ENCODE data around the gene SELENOI. TPM values are rescaled to one million over a fixed set of nuclear protein-coding genes. Genes with fewer than 3 reads are reported as not detected.

The SELENOI gene
- total RNA-seq, 2 experiments from 2014 or later: 26.4 TPM

DNA sequence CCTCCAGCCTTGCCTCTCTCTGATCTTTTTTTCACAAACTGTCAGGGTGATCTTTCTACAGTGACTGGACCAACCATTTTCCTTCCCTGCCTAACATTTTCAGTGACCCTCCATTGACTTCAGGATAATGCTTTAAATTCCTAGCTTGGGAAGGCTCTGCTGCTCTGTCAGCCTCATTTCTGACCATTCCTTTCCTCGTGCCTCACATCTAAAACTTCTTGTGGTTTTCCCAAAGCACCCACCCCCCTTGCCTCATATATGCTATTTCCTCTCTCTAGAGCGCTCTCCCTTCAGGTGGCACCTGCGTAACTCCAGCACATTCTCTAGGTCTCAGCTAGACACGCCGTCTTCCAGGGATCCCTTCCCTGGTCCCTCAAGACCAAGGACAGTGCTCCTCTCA, 93.0 kb downstream of the SELENOI start:
- ATAC-seq (ENCODE audit: low read depth) (no peak), DNase-seq (no peak)
- no peaks in the 10 kb centered on the region for H3K36me3 Mint-ChIP-seq
- H3K4me1 Mint-ChIP-seq: peaks cover 4% of the 10 kb centered on the region
- no peaks in the 10 kb centered on the region for H3K9me3 Mint-ChIP-seq
- H3K27me3 Mint-ChIP-seq: peaks cover 17% of the 10 kb centered on the region
- no peak overlapping the region for H3K27ac Mint-ChIP-seq
- H3K4me3 Mint-ChIP-seq: no peak overlapping the region
- POLR2A ChIA-PET: no interaction called here

DNA sequence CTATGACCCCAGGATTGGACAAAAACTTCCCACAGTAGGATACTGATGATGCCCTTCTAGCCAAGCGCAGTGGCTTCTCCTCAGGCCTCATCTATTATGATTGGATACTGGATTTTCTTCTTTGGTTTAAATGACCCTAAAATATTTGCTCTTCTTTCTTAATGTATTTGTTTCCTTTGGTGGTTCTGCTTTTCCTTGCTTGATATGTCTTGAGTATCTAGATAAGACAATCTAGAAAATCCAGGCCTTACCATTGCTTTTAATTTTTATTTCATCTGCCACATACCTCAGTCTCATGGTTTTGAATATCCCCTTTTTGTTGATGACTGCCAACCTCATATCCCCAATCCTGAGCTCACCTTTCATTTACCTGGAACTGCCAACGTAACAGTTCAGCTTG, 96.4 kb downstream of the SELENOI start:
- no peak for ATAC-seq (ENCODE audit: low read depth)
- Mint-ChIP-seq H3K36me3 (no peaks in the 10 kb centered on the region), H3K9me3 (no peaks in the 10 kb centered on the region), H3K4me3 (no peak overlapping the region), H3K27me3 (peaks cover 13% of the 10 kb centered on the region), H3K4me1 (peaks cover 4% of the 10 kb centered on the region), H3K27ac (no peak overlapping the region)
- DNase-seq: no peak
- POLR2A ChIA-PET: no interaction called here

DNA sequence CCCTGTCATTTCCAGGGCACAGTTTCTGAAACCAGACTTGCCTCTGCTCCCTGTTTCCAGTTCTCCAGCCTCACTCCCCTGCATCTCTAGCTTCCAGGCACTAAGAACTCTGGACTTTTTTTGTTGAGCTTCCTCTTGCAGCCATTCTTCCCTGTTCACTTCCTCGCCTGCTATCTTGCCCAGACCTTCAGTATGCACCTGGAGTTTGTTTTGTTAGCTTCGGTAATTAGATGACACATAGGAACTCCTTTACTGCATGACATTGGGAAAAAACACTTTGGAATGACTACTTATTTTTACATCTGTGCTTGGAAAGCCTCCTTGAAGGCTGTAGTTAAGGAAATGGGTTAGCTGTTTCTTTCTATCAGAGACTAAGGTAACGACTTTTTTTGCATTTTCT, 96.8 kb downstream of the SELENOI start:
- POLR2A ChIA-PET: no interaction called here
- Mint-ChIP-seq H3K27ac (no peak overlapping the region), H3K27me3 (peaks cover 12% of the 10 kb centered on the region), H3K4me3 (no peak overlapping the region), H3K9me3 (no peaks in the 10 kb centered on the region), H3K4me1 (peaks cover 4% of the 10 kb centered on the region), H3K36me3 (no peaks in the 10 kb centered on the region)
- ATAC-seq (ENCODE audit: low read depth) (no peak), DNase-seq (no peak)

DNA sequence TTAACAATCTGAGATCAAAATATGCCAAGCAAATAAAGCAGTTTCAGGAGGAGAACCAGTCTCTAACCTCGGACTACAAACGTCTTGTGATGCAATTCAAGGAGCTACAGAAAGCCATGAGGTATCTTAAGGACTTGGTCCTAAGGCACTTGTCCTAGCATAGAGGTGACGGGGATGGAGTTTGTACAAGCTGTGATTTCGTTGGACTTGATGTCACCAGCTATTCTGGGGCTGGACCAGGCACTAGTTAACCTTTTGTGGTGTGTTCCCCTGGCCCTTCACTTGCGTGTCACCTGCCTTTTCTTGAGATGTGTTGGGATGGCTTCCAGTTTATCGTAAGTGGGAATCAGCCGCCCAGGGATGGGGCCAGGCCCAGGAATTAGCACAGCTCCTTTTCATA, 98.3 kb downstream of the SELENOI start:
- Mint-ChIP-seq H3K4me1 (peaks cover under 1% of the 10 kb centered on the region), H3K36me3 (no peaks in the 10 kb centered on the region), H3K9me3 (no peaks in the 10 kb centered on the region), H3K4me3 (no peak overlapping the region), H3K27ac (no peak overlapping the region), H3K27me3 (no peaks in the 10 kb centered on the region)
- ATAC-seq (ENCODE audit: low read depth) (no peak), DNase-seq (no peak)
- POLR2A ChIA-PET: no interaction called here

Other genes with a start within 250 kb of the SELENOI start
- 1 to 10 TPM; 4.1 to 4.9 TPM for gene GAREM2, start 173.1 kb upstream of the SELENOI start, total RNA-seq
- gene HADHA, start 101.5 kb upstream of the SELENOI start, total RNA-seq: 100 to 1,000 TPM; 104 to 113 TPM
- 10 to 100 TPM; 68.1 to 72.7 TPM for gene HADHB, start 101.2 kb upstream of the SELENOI start, total RNA-seq
- 1 to 10 TPM; 5.7 to 7.0 TPM for gene ADGRF3, start 646 bp downstream of the SELENOI start, total RNA-seq
- not detected for gene DRC1, start 55.8 kb downstream of the SELENOI start, total RNA-seq
- gene OTOF, start 132.0 kb downstream of the SELENOI start, total RNA-seq: 10 to 100 TPM; 58.0 to 59.9 TPM

Data from activated naive CD8-positive, alpha-beta T cell treated with anti-CD3 and anti-CD28 coated beads, Interleukin-2, amount 10 ng/mL, durations not matched to agents 7 days and 5 days (primary cell).